Measurements from ENCODE around the gene CFLAR. TPM values are rescaled to one million over a fixed set of nuclear protein-coding genes. Genes with fewer than 3 reads are reported as not detected.

The CFLAR gene
- polyA plus RNA-seq, 6 donors from 2014 or later = 12.8 to 53.3 (median 46.8) TPM

GRCh38 chr2:201203916-201204654, 88.1 kb downstream of the CFLAR start:
- Mint-ChIP-seq H3K4me3 (no peak overlapping the region), H3K27ac (no peak overlapping the region), H3K9me3 (no peaks in the 10 kb centered on the region), H3K27me3 (no peaks in the 10 kb centered on the region), H3K4me1 (peaks cover 16 to 28% (median 17%) of the 10 kb centered on the region in 3 donors), H3K36me3 (peaks cover 10 to 16% of the 10 kb centered on the region in 2 donors)
- ATAC-seq (ENCODE audit: low read depth in 2 of 2) (no peak), DNase-seq (no peak)

DNA sequence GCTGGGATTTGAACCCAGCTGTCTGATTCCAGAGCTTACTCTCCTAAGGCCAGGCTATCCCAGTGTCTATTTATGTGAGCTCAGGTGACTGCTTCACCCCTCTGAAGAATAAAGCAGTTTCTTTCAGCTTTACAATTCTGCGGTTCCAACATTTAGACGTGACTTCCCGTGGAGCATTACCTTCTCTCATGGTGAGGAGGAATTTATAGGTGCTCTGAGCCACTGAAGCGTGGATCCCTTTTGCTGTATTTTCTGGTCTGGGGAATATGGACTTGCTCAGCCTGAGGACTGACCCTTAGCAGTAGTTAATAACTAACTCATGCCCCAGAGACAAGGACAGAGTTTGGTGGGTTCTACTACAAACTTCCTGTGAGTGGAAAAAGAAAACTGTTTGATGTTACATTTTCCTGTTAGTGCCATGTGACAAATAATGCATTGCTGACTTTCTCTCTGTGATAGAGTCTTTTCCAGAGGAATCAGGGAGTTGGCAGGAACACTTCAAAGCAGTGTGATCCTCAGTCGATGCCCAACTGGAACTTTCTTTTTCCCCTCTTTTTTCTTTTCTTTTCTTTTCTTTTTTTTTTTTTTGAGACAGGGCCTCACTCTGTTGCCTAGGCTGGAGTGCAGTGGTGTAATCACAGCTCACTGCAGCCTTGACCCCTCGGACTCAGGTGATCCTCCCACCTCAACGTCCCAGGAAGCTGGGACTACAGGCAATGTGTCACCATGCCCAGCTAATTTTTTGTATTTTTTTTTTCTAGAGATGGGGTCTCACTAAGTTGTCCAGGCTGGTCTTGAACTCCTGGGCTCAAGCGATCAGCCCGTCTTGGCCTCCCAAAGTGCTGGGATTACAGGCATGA, 88.9 kb downstream of the CFLAR start:
- Mint-ChIP-seq H3K36me3 (peaks cover 8 to 12% of the 10 kb centered on the region in 2 donors), H3K4me3 (no peak overlapping the region), H3K9me3 (peaks cover 0 to 2% (median 0%) of the 10 kb centered on the region in 7 donors), H3K4me1 (peaks cover 21 to 36% (median 24%) of the 10 kb centered on the region in 3 donors), H3K27me3 (no peaks in the 10 kb centered on the region), H3K27ac (peak overlapping the region in 1 of 6 donors; percentile 10)
- DNase-seq (no peak), ATAC-seq (ENCODE audit: low read depth in 2 of 2) (no peak)

GRCh38 chr2:201205515-201205849, 89.5 kb downstream of the CFLAR start:
- Mint-ChIP-seq H3K4me3 (no peak overlapping the region), H3K27ac (peak overlapping the region in 1 of 6 donors; percentile 24), H3K9me3 (peaks cover 0 to 2% (median 0%) of the 10 kb centered on the region in 7 donors), H3K36me3 (peaks cover 4 to 7% of the 10 kb centered on the region in 2 donors), H3K27me3 (no peaks in the 10 kb centered on the region), H3K4me1 (peaks cover 26 to 42% (median 30%) of the 10 kb centered on the region in 3 donors)
- DNase-seq (no peak), ATAC-seq (ENCODE audit: low read depth in 2 of 2) (no peak)

GRCh38 chr2:201208563-201209252, 92.7 kb downstream of the CFLAR start:
- Mint-ChIP-seq H3K27me3 (no peaks in the 10 kb centered on the region), H3K9me3 (peaks cover 0 to 2% (median 0%) of the 10 kb centered on the region in 7 donors), H3K4me3 (peak overlapping the region; percentile 39 to 88 (median 76)), H3K27ac (peak overlapping the region; percentile 91 to 99 (median 96)), H3K4me1 (peaks cover 30 to 51% (median 36%) of the 10 kb centered on the region in 3 donors), H3K36me3 (no peaks in the 10 kb centered on the region)
- DNase-seq (peak; percentile 85), ATAC-seq (ENCODE audit: low read depth in 2 of 2) (peak; percentile 86 to 87)

- Mint-ChIP-seq H3K36me3 (peaks cover 5 to 15% of the 10 kb centered on the region in 2 donors), H3K27ac (no peak overlapping the region), H3K9me3 (no peaks in the 10 kb centered on the region)
Observed at GRCh38 chr2:201215963-201216362, 100.0 kb downstream of the CFLAR start.

DNA sequence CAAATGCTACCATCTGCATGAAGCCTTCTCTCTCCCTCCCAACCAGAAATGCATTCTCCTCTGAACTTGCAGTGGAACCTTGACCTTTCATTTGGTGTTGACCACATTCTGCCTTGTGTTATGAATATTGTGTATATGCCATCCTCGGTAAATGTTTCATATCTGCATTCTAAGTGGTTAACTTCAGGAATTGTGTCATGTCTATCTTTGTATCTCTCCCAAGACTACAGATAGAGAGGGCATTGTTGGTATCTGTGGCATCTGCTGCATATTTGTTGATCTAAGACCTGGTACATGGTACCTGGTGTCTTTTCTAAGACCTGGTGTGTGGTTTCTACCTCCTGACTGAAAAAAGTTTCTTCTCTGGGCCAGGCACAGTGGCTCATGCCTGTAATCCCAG, 101.0 kb downstream of the CFLAR start:
- H3K4me1 Mint-ChIP-seq = peaks cover 12 to 19% (median 15%) of the 10 kb centered on the region in 3 donors
- H3K36me3 Mint-ChIP-seq = peaks cover 5 to 15% of the 10 kb centered on the region in 2 donors
- H3K27ac Mint-ChIP-seq = peak overlapping the region in 1 of 6 donors; percentile 41
- DNase-seq (no peak), ATAC-seq (ENCODE audit: low read depth in 2 of 2) (no peak)
- H3K9me3 Mint-ChIP-seq = no peaks in the 10 kb centered on the region
- no peak overlapping the region for H3K4me3 Mint-ChIP-seq
- no peaks in the 10 kb centered on the region for H3K27me3 Mint-ChIP-seq

More at GRCh38 chr2:201215963-201216362, 100.0 kb downstream of the CFLAR start:
- Mint-ChIP-seq H3K27me3 (no peaks in the 10 kb centered on the region), H3K4me3 (no peak overlapping the region), H3K4me1 (peaks cover 17 to 22% (median 19%) of the 10 kb centered on the region in 3 donors)
- ATAC-seq (ENCODE audit: low read depth in 2 of 2) = no peak
- no peak for DNase-seq

- Mint-ChIP-seq H3K27me3 (no peaks in the 10 kb centered on the region), H3K4me1 (peaks cover 15 to 19% (median 16%) of the 10 kb centered on the region in 3 donors), H3K4me3 (peak overlapping the region in 1 of 8 donors; percentile 21), H3K27ac (no peak overlapping the region), H3K9me3 (no peaks in the 10 kb centered on the region), H3K36me3 (peaks cover 5 to 15% of the 10 kb centered on the region in 2 donors)
- no peak for ATAC-seq (ENCODE audit: low read depth in 2 of 2)
- no peak for DNase-seq
Observed at GRCh38 chr2:201218780-201219179, 102.8 kb downstream of the CFLAR start.

DNA sequence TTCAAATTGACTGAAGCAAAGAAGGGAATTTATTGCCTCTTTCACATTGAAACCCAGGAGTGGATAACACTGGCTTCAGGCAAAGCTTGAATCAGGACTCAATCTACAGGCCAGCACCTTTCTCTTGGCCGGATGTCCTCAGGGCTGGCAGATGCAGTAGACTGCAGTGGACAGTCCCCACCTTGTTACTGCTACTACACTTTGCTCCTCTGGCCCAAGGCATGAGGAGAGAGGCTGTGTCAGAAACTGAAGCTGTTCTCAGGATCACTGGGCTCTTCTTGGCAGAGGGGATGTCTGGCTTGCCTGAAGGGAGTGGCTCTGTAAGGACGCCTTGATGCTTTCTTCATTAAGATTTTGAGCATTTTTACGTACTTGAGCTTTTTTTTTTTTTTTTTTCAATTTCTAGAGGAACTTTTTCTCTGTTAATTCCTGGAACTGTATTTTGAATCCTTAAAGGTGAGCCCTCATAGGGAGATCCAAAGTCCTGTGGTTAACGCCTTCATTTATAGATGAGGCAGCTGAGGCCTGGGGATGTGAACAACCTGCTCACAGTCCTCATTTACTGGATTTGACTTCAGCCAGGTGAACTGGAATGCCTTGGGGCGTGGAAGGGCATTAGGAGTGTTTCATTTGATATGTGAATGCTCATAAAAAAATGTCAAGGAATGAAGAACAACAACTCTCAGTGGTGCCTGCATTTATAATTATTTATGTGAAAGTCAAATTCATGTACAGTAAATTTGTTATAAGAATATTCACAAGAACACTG, 103.5 kb downstream of the CFLAR start:
- H3K36me3 Mint-ChIP-seq = peaks cover 5 to 15% of the 10 kb centered on the region in 2 donors
- DNase-seq = no peak
- no peak overlapping the region for H3K4me3 Mint-ChIP-seq
- no peak for ATAC-seq (ENCODE audit: low read depth in 2 of 2)
- H3K27me3 Mint-ChIP-seq = no peaks in the 10 kb centered on the region
- peaks cover 15 to 19% (median 16%) of the 10 kb centered on the region in 3 donors for H3K4me1 Mint-ChIP-seq
- H3K9me3 Mint-ChIP-seq = no peaks in the 10 kb centered on the region
- H3K27ac Mint-ChIP-seq = peak overlapping the region in 4 of 6 donors; percentile 39 to 78 (median 65)

- no peak overlapping the region for H3K4me3 Mint-ChIP-seq
- ATAC-seq (ENCODE audit: low read depth in 2 of 2) = peak; percentile 63 to 66
Observed at GRCh38 chr2:201220102-201220570, 104.2 kb downstream of the CFLAR start.

DNA sequence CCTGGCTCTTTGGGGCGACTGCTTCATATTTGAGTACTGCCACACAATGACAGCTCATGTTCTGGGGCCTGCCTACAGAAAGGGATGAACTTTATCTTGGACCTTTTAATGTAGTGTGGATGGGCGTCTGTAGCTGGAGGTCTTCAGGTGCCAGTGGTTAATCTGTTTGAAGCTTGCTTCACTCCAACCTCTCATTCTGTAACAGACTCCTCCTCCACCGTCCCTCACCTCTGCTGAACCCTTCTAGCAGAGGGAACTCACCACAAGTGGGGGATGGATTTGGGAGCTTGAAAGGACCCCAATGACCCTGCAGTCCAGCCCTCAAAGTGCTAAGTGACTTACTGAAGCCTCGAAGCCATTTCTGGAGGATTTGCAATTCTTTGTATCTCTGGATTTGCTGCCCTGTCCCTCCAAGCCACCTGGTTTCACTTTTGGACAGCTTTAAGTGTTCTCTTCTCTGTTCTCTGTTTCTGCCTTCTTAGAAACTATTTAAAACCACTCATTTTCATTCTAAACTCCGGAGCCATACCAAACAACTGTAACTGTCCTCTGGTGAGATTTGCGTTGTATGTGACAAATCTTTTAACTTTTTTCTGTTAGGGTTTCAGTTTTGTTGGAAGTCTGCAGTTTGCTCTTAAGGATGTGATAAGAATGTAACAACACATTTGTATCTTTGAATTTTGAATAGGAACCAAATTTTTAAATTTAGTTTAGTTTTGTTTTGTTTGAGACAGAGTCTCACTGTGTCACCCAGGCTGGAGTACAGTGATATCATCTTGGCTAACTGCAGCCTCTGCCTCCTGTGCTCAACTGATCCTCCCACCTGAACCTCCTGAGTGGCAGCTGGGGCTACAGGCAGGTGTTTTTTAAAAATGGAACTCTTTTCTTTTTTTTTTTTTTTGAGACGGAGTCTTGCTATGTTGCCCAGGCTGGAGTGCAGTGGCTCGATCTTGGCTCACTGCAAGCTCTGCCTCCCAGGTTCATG, 107.4 kb downstream of the CFLAR start:
- H3K4me3 Mint-ChIP-seq = peak overlapping the region in 1 of 8 donors; percentile 15
- peak overlapping the region in 5 of 6 donors; percentile 22 to 75 (median 61) for H3K27ac Mint-ChIP-seq
- no peaks in the 10 kb centered on the region for H3K9me3 Mint-ChIP-seq
- peaks cover 15 to 19% (median 16%) of the 10 kb centered on the region in 3 donors for H3K4me1 Mint-ChIP-seq
- DNase-seq (no peak), ATAC-seq (ENCODE audit: low read depth in 2 of 2) (no peak)
- no peaks in the 10 kb centered on the region for H3K27me3 Mint-ChIP-seq
- no peaks in the 10 kb centered on the region for H3K36me3 Mint-ChIP-seq

More at GRCh38 chr2:201220102-201220570, 104.2 kb downstream of the CFLAR start:
- no peaks in the 10 kb centered on the region for H3K9me3 Mint-ChIP-seq
- H3K4me1 Mint-ChIP-seq = peaks cover 15 to 19% (median 16%) of the 10 kb centered on the region in 3 donors
- H3K27me3 Mint-ChIP-seq = no peaks in the 10 kb centered on the region
- peak; percentile 31 for DNase-seq
- peak overlapping the region in 4 of 6 donors; percentile 39 to 78 (median 65) for H3K27ac Mint-ChIP-seq
- peaks cover 5 to 14% of the 10 kb centered on the region in 2 donors for H3K36me3 Mint-ChIP-seq

Data from naive B cell (primary cell).